K562 (cell line): ENCODE data around the gene CDKN2AIP. TPM values are rescaled to one million over a fixed set of nuclear protein-coding genes. Genes with fewer than 3 reads are reported as not detected.
A peak's percentile ranks its signal among the peaks of the same experiment; 100 is the strongest.

Experiments
- CCNT2 ChIP-seq: IDR thresholded peaks from 2 replicates; pipeline ENCODE4 v1.6.1; 2011; ENCODE audit warnings: borderline replicate concordance, low read depth, mild to moderate bottlenecking, moderate library complexity, mixed read lengths, low read length; ENCODE audit not compliant: insufficient read length; ENCODE audit errors: extremely low read depth
- CREB1 ChIP-seq, 2 experiments: sonication (generic) in 1 of 2; formaldehyde crosslinking in 1 of 2; IDR thresholded peaks; 2 replicates each; pipeline versions ENCODE4 v1.6.1 to v1.8.0; 2012 to 2022; ENCODE audit warnings: inconsistent platforms in 1 of 2, mild to moderate bottlenecking in 1 of 2, missing genetic modification reagents in 1 of 2, moderate library complexity in 1 of 2
- CTBP1 ChIP-seq: fragments of 450-650 bp; IDR thresholded peaks from 2 replicates; pipeline ENCODE4 v1.6.1; 2016; ENCODE audit warnings: borderline replicate concordance
- CXXC5 ChIP-seq: fragments of 250-450 bp; sonication (Bioruptor Pico); IDR thresholded peaks from 2 replicates; pipeline ENCODE4 v1.8.0; 2022; ENCODE audit warnings: inconsistent platforms, mild to moderate bottlenecking, moderate library complexity
- DIDO1 ChIP-seq: fragments of 450-650 bp; IDR thresholded peaks from 2 replicates; pipeline ENCODE4 v1.6.1; 2016; ENCODE audit warnings: low read depth, missing biosample characterization, missing genetic modification characterization
- EP400 ChIP-seq: fragments of 450-650 bp; IDR thresholded peaks from 2 replicates; pipeline ENCODE4 v1.6.1; 2017; ENCODE audit warnings: antibody characterized with exemption, mild to moderate bottlenecking, moderate library complexity
- ESRRA ChIP-seq: fragments of 450-650 bp; IDR thresholded peaks from 2 replicates; pipeline ENCODE4 v1.6.1; 2014; ENCODE audit warnings: low read depth, mild to moderate bottlenecking, moderate library complexity, borderline replicate concordance
- ETV5 ChIP-seq: sonication (generic); formaldehyde crosslinking; IDR thresholded peaks from 2 replicates; pipeline ENCODE4 v1.4.0; 2020; ENCODE audit warnings: low read depth, mild to moderate bottlenecking, missing genetic modification reagents
- HNRNPL ChIP-seq: fragments of 200-400 bp; formaldehyde crosslinking; IDR thresholded peaks from 2 replicates; pipeline ENCODE4 v1.6.1; 2017; ENCODE audit warnings: low read depth, mild to moderate bottlenecking, low read length
- LEF1 ChIP-seq: fragments of 450-650 bp; IDR thresholded peaks from 2 replicates; pipeline ENCODE4 v1.6.1; 2016; ENCODE audit warnings: mild to moderate bottlenecking
- NFATC3 ChIP-seq: fragments of 450-650 bp; IDR thresholded peaks from 2 replicates; pipeline ENCODE4 v1.6.1; 2017; ENCODE audit warnings: mild to moderate bottlenecking
- RB1 ChIP-seq: fragments of 450-650 bp; IDR thresholded peaks from 2 replicates; pipeline ENCODE4 v1.6.1; 2017; ENCODE audit warnings: low read depth, mild to moderate bottlenecking
- SP1 ChIP-seq: sonication (generic); formaldehyde crosslinking; IDR thresholded peaks from 2 replicates; pipeline ENCODE4 v1.8.1; 2022; ENCODE audit warnings: mild to moderate bottlenecking, missing genetic modification reagents
- STAG1 ChIP-seq: sonication (generic); formaldehyde crosslinking; IDR thresholded peaks from 2 replicates; pipeline ENCODE4 v1.5.0; 2020; ENCODE audit warnings: missing genetic modification reagents, borderline replicate concordance
- XRCC5 ChIP-seq: fragments of 200-400 bp; formaldehyde crosslinking; IDR thresholded peaks from 2 replicates; pipeline ENCODE4 v1.6.1; 2017; ENCODE audit warnings: low read depth, mild to moderate bottlenecking, low read length
- ZNF184 ChIP-seq: sonication (generic); formaldehyde crosslinking; IDR thresholded peaks from 2 replicates; pipeline ENCODE4 v1.5.0; 2020; ENCODE audit warnings: missing genetic modification reagents
- ZNF436 ChIP-seq: fragments of 250-450, 450-650 bp; sonication (Bioruptor Pico); formaldehyde crosslinking; IDR thresholded peaks from 2 replicates; pipeline ENCODE4 v1.7.0; 2020; ENCODE audit warnings: mild to moderate bottlenecking
- polyA plus RNA-seq, 8 experiments: library from polyadenylated mRNA; depleted of rRNA in 4 of 8; stranded (reverse) in 5 of 8; unstranded in 3 of 8; fragments of >200 nt; fragmentation: Nextera tagmentation in 2 of 8; fragmentation: Illumina TruSeq in 1 of 8; extraction: Ambion mirVana in 2 of 8; extraction: Trizol in 1 of 8; gene quantifications; 2 replicates each; pipeline versions ENCODE4 v1.2.1 to v1.2.3, GENCODE V29; 2011 to 2014; ENCODE audit warnings: inconsistent platforms in 1 of 8, missing spikeins in 1 of 8
- total RNA-seq, 7 experiments: library from RNA; depleted of rRNA in 6 of 7; stranded (reverse); fragments of >200 nt in 6 of 7; fragmentation: Illumina TruSeq in 2 of 7; extraction: Trizol in 2 of 7; gene quantifications; 2 replicates each; pipeline versions ENCODE4 v1.2.1 to v1.2.3, GENCODE V29; 2011 to 2021; ENCODE audit warnings: low replicate concordance in 1 of 7
- TF ChIP-seq, protein P1 (sequence below): conservative IDR thresholded peaks from 2 replicates; pipeline ENCODE4 v1.6.1; 2011; ENCODE audit warnings: low read depth, mild to moderate bottlenecking, low read length; ENCODE audit not compliant: control insufficient read depth
- TF ChIP-seq, protein P2 (sequence below): fragments of 450-650 bp; formaldehyde crosslinking; IDR thresholded peaks from 2 replicates; pipeline ENCODE4 v1.4.0; 2020; ENCODE audit warnings: mild to moderate bottlenecking, moderate library complexity

CDKN2AIP gene
- total and polyA plus RNA-seq, 9 of the 15 experiments (the other 6 are each of a cell fraction or from before 2014, with no cell fraction given): 5.9 to 22.0 (median 19.7) TPM

DNA sequence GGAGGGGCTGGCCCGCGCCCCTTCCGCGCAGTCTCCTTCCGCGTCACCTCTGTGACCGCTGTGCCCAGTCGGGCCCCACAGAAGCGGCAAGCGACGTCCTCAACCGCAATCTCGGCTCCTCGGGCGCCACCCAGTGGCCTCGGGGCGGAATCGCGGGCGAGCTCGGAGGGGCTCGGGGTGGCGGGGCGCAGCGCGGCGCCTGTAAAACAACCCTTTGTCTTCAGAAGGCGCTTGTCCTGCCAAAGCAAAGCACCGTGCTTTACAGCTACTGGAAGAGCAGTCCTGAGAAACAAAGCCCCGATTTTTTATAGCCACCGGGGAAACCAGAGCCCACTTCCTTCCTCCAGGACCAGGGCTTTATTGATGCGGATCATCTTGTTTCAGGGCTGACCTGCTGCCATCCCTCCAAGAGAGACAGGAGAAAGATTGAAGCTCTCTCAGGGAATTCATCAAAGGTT is 37.3 kb upstream of the CDKN2AIP start (continued):
- peak; percentile 24; the same call in 1 of the 2 replicates for TF ChIP-seq SP1 (CRISPR knock-in tag)
- TF ChIP-seq LEF1: no peak
- TF ChIP-seq CREB1 (IDR thresholded peaks at IDR 0.05): peak; percentile 49; the same call in 1 of the 2 replicates
- TF ChIP-seq CREB1 (CRISPR knock-in tag; IDR thresholded peaks at IDR 0.05): no peak
- TF ChIP-seq DIDO1 (tag): no peak
- TF ChIP-seq CXXC5 (CRISPR knock-in tag): peak; percentile 79
- 0 out of 2 replicates have a peak, but pooled peaks have one; percentile 21 for TF ChIP-seq ETV5 (CRISPR knock-in tag)
- TF ChIP-seq CCNT2: peak; percentile 70
- TF ChIP-seq RB1: peak; percentile 90
- TF ChIP-seq ZNF436 (CRISPR knock-in tag): no peak
- TF ChIP-seq STAG1 (CRISPR knock-in tag): peak; percentile 41; the same call in 1 of the 2 replicates
- TF ChIP-seq, protein P1, sequence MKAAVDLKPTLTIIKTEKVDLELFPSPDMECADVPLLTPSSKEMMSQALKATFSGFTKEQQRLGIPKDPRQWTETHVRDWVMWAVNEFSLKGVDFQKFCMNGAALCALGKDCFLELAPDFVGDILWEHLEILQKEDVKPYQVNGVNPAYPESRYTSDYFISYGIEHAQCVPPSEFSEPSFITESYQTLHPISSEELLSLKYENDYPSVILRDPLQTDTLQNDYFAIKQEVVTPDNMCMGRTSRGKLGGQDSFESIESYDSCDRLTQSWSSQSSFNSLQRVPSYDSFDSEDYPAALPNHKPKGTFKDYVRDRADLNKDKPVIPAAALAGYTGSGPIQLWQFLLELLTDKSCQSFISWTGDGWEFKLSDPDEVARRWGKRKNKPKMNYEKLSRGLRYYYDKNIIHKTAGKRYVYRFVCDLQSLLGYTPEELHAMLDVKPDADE: no peak
- TF ChIP-seq XRCC5: peak; percentile 80; the same call in 1 of the 2 replicates
- 0 out of 2 replicates have a peak, but pooled peaks have one; percentile 24 for TF ChIP-seq HNRNPL
- peak; percentile 84; the same call in 1 of the 2 replicates for TF ChIP-seq ESRRA
- peak; percentile 77 for TF ChIP-seq NFATC3
- peak; percentile 50; the same call in 1 of the 2 replicates for TF ChIP-seq CTBP1
- peak; percentile 27; the same call in 1 of the 2 replicates for TF ChIP-seq EP400
- TF ChIP-seq, protein P2, sequence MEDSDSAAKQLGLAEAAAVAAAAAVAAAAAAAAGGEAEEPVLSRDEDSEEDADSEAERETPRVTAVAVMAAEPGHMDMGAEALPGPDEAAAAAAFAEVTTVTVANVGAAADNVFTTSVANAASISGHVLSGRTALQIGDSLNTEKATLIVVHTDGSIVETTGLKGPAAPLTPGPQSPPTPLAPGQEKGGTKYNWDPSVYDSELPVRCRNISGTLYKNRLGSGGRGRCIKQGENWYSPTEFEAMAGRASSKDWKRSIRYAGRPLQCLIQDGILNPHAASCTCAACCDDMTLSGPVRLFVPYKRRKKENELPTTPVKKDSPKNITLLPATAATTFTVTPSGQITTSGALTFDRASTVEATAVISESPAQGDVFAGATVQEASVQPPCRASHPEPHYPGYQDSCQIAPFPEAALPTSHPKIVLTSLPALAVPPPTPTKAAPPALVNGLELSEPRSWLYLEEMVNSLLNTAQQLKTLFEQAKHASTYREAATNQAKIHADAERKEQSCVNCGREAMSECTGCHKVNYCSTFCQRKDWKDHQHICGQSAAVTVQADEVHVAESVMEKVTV (CRISPR knock-in tag): peak; percentile 70
- TF ChIP-seq ZNF184 (CRISPR knock-in tag): no peak
- TF ChIP-seq, all 486 proteins: peak for 48
